ENCODE results near the gene ENDOD1.

GRCh38 chr11:95092549-95093324 lies 3.1 kb downstream of the ENDOD1 start:
- TF ChIP-seq CTCF (IDR thresholded peaks at IDR 0.05): peak in 5 of 6 experiments; percentile 27 to 47 (median 39)
- no peak for TF ChIP-seq POLR2A (IDR thresholded peaks at IDR 0.05)

All from thyroid gland (tissue), 4 donors.